H7 (cell line): ENCODE results near the gene STAG1. TPM values are rescaled to one million over a fixed set of nuclear protein-coding genes. Genes with fewer than 3 reads are reported as not detected.
"Not testable (repeated sequence)": the region's sequence is repeated elsewhere in the genome, so short reads cannot be mapped to it uniquely, and the experiment has no call there.

Experiments
- DNase-seq: peaks from one replicate; pipeline ENCODE4 v3.0.0; 2012
- H3K27me3 ChIP-seq: 2 replicates; pipeline ENCODE4 v1.6.0; 2011; ENCODE audit warnings: mild to moderate bottlenecking, low read length; ENCODE audit not compliant: control insufficient read depth, insufficient read depth
- H3K36me3 ChIP-seq: replicated peaks from 2 replicates; pipeline ENCODE4 v1.5.1; 2011; ENCODE audit warnings: low read length; ENCODE audit not compliant: control insufficient read depth, insufficient read depth
- H3K4me3 ChIP-seq: 2 replicates; pipeline ENCODE4 v1.5.1; 2011; ENCODE audit warnings: low read depth, mild to moderate bottlenecking, control low read depth, low read length, moderate library complexity; ENCODE audit not compliant: insufficient read depth
- total RNA-seq: library from RNA; depleted of rRNA; stranded (reverse); fragments of >200 nt; shearing (Covaris generic); gene quantifications from 2 replicates; pipeline ENCODE4 v1.2.3, GENCODE V29; 2014; rRNA removed

STAG1 gene
- total RNA-seq = 10.5 and 11.6 TPM in 2 replicates

GRCh38 chr3:136752172-136752421 is at the start of gene STAG1:
Gene STAG1, minus strand, starts transcription at chr3:136752378. Its CDS starts 121,480 bp downstream, at chr3:136630898.
- DNase-seq = no peak
- Histone ChIP-seq H3K4me3 (peak within 1 kb of the TSS; percentile 74), H3K36me3 (no peaks in the 10 kb centered on the region), H3K27me3 (no peaks in the 10 kb centered on the region)

- H3K4me3 ChIP-seq, DNase-seq: not testable (repeated sequence)
Observed at GRCh38 chr3:136801146-136801545, 49.0 kb upstream of the STAG1 start.

GRCh38 chr3:136792556-136793330 is 40.6 kb upstream of the STAG1 start:
- DNase-seq = no peak
- Histone ChIP-seq H3K4me3 (no peak overlapping the region), H3K27me3 (no peaks in the 10 kb centered on the region), H3K36me3 (no peaks in the 10 kb centered on the region)

More at GRCh38 chr3:136801146-136801545, 49.0 kb upstream of the STAG1 start:
- not testable (repeated sequence) for H3K36me3 ChIP-seq, H3K27me3 ChIP-seq

- DNase-seq = no peak
- no peak overlapping the region for H3K4me3 ChIP-seq
- H3K27me3 ChIP-seq = no peaks in the 10 kb centered on the region
- H3K36me3 ChIP-seq = no peaks in the 10 kb centered on the region
Observed at GRCh38 chr3:136790786-136791185, 38.6 kb upstream of the STAG1 start.

GRCh38 chr3:136789976-136790375 is 37.8 kb upstream of the STAG1 start:
- H3K27me3 ChIP-seq = no peaks in the 10 kb centered on the region
- H3K4me3 ChIP-seq = no peak overlapping the region
- no peak for DNase-seq
- no peaks in the 10 kb centered on the region for H3K36me3 ChIP-seq

- H3K4me3 ChIP-seq = no peak overlapping the region
- H3K36me3 ChIP-seq = no peaks in the 10 kb centered on the region
- no peak for DNase-seq
- no peaks in the 10 kb centered on the region for H3K27me3 ChIP-seq
Observed at GRCh38 chr3:136788154-136788553, 36.0 kb upstream of the STAG1 start.

- DNase-seq = no peak
- H3K36me3 ChIP-seq = no peaks in the 10 kb centered on the region
- no peak overlapping the region for H3K4me3 ChIP-seq
- no peaks in the 10 kb centered on the region for H3K27me3 ChIP-seq
Observed at GRCh38 chr3:136787349-136787748, 35.2 kb upstream of the STAG1 start.

GRCh38 chr3:136783708-136784191 is 31.6 kb upstream of the STAG1 start:
- H3K36me3 ChIP-seq = no peaks in the 10 kb centered on the region
- H3K4me3 ChIP-seq = no peak overlapping the region
- no peak for DNase-seq
- no peaks in the 10 kb centered on the region for H3K27me3 ChIP-seq

- H3K4me3 ChIP-seq = no peak overlapping the region
- no peaks in the 10 kb centered on the region for H3K36me3 ChIP-seq
- H3K27me3 ChIP-seq = no peaks in the 10 kb centered on the region
- no peak for DNase-seq
Observed at GRCh38 chr3:136780741-136781140, 28.6 kb upstream of the STAG1 start.

GRCh38 chr3:136778865-136779264 is 26.7 kb upstream of the STAG1 start:
- DNase-seq = no peak
- Histone ChIP-seq H3K27me3 (no peaks in the 10 kb centered on the region), H3K36me3 (no peaks in the 10 kb centered on the region), H3K4me3 (no peak overlapping the region)

- DNase-seq = no peak
- no peaks in the 10 kb centered on the region for H3K36me3 ChIP-seq
- H3K27me3 ChIP-seq = no peaks in the 10 kb centered on the region
- no peak overlapping the region for H3K4me3 ChIP-seq
Observed at GRCh38 chr3:136772709-136773108, 20.5 kb upstream of the STAG1 start.

GRCh38 chr3:136758160-136759102 is 6.3 kb upstream of the STAG1 start:
- H3K4me3 ChIP-seq, H3K27me3 ChIP-seq, H3K36me3 ChIP-seq: not testable (repeated sequence)
- DNase-seq = peak; percentile 28

- no peak for DNase-seq
- no peaks in the 10 kb centered on the region for H3K27me3 ChIP-seq
- no peak overlapping the region for H3K4me3 ChIP-seq
- H3K36me3 ChIP-seq = no peaks in the 10 kb centered on the region
Observed at GRCh38 chr3:136755192-136755591, 3.0 kb upstream of the STAG1 start.

- Histone ChIP-seq H3K4me3 (peak overlapping the region; percentile 74), H3K36me3 (no peaks in the 10 kb centered on the region), H3K27me3 (no peaks in the 10 kb centered on the region)
- DNase-seq = no peak
Observed at GRCh38 chr3:136753326-136753939, 1.3 kb upstream of the STAG1 start.
